ENCODE measurements around the gene PRR7.

The PRR7 gene

DNA sequence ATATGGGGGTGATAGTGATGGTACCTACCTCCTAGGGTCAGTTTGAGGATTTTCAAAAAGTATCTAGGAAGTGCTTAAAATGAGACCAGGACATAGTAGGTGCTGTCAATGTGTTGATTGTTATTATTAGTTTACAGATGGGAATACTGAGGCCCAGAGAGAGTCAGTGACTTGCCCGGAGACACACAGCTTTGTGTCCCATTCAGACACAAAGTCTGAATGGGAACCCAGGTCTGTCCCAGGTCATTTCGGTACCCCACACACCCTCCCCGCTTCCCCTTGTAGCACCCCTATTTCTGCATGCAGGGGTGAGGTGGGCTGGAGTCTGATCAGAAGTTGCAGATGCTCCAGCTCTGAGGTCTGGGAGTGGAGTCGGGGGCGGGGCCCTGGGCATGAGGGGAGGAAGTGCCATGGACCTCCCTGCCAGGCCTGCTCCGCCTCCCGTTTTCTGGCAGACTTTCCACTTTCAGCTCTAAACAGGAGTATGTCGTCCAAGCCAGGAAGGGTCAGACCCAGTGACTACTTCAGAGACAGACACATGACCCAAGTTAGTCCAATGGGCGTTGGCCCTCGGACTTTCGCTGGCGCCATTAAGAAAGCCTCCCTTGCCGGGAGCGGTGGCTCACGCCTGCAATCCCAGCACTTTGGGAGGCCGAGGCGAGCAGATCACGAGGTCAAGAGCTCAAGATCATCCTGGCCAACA lies 30.1 kb downstream of the PRR7 start:
- DNase-seq (ENCODE audit: low read depth) = no peak
- TF ChIP-seq, protein P1, sequence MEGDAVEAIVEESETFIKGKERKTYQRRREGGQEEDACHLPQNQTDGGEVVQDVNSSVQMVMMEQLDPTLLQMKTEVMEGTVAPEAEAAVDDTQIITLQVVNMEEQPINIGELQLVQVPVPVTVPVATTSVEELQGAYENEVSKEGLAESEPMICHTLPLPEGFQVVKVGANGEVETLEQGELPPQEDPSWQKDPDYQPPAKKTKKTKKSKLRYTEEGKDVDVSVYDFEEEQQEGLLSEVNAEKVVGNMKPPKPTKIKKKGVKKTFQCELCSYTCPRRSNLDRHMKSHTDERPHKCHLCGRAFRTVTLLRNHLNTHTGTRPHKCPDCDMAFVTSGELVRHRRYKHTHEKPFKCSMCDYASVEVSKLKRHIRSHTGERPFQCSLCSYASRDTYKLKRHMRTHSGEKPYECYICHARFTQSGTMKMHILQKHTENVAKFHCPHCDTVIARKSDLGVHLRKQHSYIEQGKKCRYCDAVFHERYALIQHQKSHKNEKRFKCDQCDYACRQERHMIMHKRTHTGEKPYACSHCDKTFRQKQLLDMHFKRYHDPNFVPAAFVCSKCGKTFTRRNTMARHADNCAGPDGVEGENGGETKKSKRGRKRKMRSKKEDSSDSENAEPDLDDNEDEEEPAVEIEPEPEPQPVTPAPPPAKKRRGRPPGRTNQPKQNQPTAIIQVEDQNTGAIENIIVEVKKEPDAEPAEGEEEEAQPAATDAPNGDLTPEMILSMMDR (IDR thresholded peaks at IDR 0.05; ENCODE audit: control insufficient read depth, extremely low read depth, insufficient read depth) = no peak
- H3K4me3 ChIP-seq (ENCODE audit: low read depth, low read length) = no peak overlapping the region

DNA sequence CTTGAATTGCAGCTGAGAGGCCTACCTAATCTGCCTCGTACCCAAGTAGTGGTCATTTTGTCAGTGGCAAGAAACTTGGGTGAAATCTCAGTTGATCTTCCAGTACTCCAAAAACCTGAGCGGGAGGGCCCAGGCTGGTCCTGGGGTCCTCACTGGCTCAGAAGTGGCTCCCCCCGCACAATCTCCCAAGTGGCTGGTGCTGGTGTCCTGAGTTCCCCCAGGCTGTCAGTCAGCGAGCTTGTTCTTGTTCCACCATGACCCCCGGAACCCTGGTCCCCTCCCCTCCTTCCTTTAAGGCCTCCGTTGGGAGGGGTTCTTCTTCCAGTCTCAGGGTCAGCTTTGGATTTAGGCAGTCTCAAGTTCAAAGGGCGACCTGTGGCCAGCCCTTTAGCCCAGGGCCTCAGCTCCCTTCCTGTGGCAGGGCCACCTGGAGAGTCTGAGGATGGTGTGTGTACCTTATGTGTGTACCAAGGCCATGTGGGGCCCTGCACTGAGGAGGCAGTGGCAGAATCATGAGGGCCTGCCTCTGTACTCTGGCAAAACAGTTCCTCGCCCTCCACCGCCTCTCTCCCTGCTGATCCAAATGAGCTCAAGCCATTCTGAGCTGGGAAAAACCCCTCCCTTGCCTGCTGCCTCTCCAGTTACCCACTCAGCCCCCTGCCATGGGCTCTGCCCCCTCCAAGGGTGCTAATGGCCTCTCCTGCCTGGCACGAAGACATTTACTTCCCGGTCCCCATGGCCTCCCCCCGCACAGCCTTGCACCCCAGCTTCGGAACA lies 31.3 kb downstream of the PRR7 start:
- H3K4me3 ChIP-seq (ENCODE audit: low read depth, low read length) = no peak overlapping the region
- DNase-seq (ENCODE audit: low read depth) = no peak
- TF ChIP-seq, protein P1 (IDR thresholded peaks at IDR 0.05; ENCODE audit: control insufficient read depth, extremely low read depth, insufficient read depth) = no peak

DNA sequence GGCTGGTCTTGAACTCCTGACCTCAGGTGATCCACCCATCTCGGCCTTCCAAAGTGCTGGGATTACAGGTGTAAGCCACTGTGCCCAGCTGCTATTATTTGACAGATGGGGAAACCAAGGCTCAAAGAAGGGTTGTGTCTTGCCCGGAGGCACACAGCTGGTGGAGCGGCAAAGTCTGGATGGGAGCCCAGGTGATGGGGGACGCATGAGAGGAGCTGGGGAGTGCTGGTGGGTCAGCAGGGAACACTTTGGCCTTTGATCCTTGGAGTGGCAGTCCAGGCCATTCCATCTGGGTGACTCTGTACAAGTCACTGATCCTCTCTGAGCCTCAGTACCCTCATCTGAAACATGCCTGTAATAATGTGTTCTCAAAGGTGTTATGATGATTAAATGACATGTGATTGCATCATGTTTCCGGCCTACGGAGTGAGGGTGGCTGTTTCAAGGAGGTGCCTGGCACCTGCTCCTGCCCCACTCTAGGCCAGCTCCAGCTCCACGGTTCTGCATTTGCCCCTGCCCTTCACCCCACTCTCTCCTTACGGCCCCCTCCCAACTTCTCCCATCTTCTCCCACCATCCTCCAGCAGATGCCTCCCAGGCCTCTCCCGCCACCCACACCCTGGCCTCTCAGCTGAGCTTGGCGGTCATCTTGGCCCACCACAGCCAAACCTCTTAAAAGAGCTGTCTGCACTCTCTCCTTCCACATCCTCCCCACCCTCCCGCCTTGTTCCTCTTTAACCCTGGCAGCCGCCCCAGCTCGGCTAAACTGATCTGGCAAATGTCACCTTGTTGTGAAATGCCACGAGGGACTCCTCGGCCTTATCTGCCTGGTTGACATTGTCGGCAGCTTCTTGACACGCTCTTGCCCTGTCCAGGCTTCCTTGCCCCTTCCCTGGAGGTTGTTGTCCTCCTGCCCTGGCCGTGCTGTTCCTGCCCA lies 32.4 kb downstream of the PRR7 start:
- TF ChIP-seq, protein P1 (IDR thresholded peaks at IDR 0.05; ENCODE audit: control insufficient read depth, extremely low read depth, insufficient read depth) = no peak
- DNase-seq (ENCODE audit: low read depth) = peak; percentile 71
- no peak overlapping the region for H3K4me3 ChIP-seq (ENCODE audit: low read depth, low read length)

DNA sequence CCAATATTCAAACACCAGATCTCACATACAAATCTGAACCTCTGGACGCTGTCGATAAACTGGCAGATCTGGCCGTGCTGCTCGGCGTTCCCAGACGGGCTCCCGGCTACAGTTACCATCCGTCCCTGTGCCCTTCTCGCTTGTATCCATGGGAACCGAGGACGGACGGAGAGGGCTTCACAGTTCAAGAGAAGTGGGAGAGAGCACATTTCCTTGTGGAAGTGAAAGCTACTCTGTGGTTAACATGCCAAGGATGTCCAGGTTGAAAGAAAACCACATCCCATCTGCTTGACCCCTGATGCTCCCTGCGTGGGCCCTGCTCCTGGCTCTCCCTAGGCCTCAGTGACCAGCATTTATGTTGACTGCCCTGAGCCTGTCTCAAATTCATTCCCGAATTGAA lies 33.2 kb downstream of the PRR7 start:
- H3K4me3 ChIP-seq (ENCODE audit: low read depth, low read length) = no peak overlapping the region
- TF ChIP-seq, protein P1 (IDR thresholded peaks at IDR 0.05; ENCODE audit: control insufficient read depth, extremely low read depth, insufficient read depth) = no peak
- no peak for DNase-seq (ENCODE audit: low read depth)

DNA sequence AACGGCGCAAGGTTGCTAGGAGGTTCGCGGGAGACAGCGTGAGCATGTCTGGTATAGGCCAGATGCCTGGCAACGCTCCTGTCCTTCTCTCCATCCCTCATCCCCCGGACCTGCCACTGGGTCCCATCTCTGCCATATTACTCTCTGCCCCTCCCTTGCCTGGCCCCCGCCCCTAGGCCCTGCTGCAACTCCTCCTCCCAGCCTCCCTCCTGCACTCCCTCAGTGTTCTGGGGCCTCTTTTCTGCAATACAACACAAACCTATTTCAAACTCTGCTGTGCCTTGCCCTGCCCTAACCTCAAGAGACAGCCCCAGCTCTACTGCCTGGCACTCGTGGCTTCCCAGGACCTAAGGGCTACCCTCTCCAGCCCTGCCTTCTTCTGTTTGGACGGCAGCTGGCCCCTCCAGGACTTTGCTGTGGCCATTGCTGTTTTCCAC lies 35.8 kb downstream of the PRR7 start:
- DNase-seq (ENCODE audit: low read depth) = no peak
- no peak overlapping the region for H3K4me3 ChIP-seq (ENCODE audit: low read depth, low read length)
- TF ChIP-seq, protein P1 (IDR thresholded peaks at IDR 0.05; ENCODE audit: control insufficient read depth, extremely low read depth, insufficient read depth) = no peak

DNA sequence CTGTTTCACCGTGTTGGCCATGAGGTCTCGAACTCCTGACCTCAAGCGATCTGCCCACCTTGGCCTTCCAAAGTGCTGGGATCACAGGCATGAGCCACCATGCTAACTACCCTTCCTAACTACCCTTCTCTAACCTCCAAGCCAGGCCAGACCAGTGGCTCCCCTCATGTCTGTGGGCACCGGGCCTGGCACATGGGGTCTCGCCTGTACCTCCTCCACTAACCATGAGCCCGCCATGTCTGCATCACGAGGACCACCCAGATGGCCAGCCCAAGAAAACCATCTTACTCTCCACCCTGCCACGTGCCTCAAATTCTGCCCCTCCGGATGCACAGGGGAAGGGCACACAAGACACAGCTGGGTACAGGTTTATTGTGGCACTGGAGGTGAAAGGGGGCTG lies 36.4 kb downstream of the PRR7 start:
- DNase-seq (ENCODE audit: low read depth) = no peak

More for the DNA sequence above, 36.4 kb downstream of the PRR7 start:
- H3K4me3 ChIP-seq (ENCODE audit: low read depth, low read length) = no peak overlapping the region
- TF ChIP-seq, protein P1 (IDR thresholded peaks at IDR 0.05; ENCODE audit: control insufficient read depth, extremely low read depth, insufficient read depth) = no peak

Measured in LNCaP clone FGC (cell line).